Endodermal cell (in vitro differentiated cells): ENCODE results near the gene ZBED2. TPM values are rescaled to one million over a fixed set of nuclear protein-coding genes. Genes with fewer than 3 reads are reported as not detected.

ENCODE experiments used
- DNase-seq: peaks from one replicate; pipeline ENCODE4 v3.0.0-alpha.2; 2017
- H3K27ac ChIP-seq: 2 replicates; pipeline ENCODE4 v1.5.1; 2013; ENCODE audit warnings: mild to moderate bottlenecking, low read depth, low read length, moderate library complexity
- H3K27me3 ChIP-seq: 2 replicates; pipeline ENCODE4 v1.6.1; 2013; ENCODE audit warnings: mild to moderate bottlenecking, low read length, moderate library complexity; ENCODE audit not compliant: insufficient read depth, control insufficient read depth, poor library complexity, severe bottlenecking
- H3K36me3 ChIP-seq: 2 replicates; pipeline ENCODE4 v1.7.0; 2013; ENCODE audit warnings: mild to moderate bottlenecking, low read length, moderate library complexity; ENCODE audit not compliant: control insufficient read depth, insufficient read depth
- H3K4me1 ChIP-seq: one replicate; pipeline ENCODE4 v1.7.0; 2013; ENCODE audit warnings: low read length; ENCODE audit not compliant: control insufficient read depth, insufficient read depth
- H3K4me3 ChIP-seq: 2 replicates; pipeline ENCODE4 v1.5.1; 2013; ENCODE audit warnings: mild to moderate bottlenecking, low read length, moderate library complexity
- H3K9ac ChIP-seq: 2 replicates; pipeline ENCODE4 v1.6.1; 2013; ENCODE audit warnings: mild to moderate bottlenecking, low read length, moderate library complexity; ENCODE audit not compliant: poor library complexity, severe bottlenecking; ENCODE audit errors: extremely low read depth
- H3K9me3 ChIP-seq: 2 replicates; pipeline ENCODE4 v1.6.1; 2013; ENCODE audit warnings: mild to moderate bottlenecking, low read length, moderate library complexity; ENCODE audit not compliant: control insufficient read depth
- H3K27ac Mint-ChIP-seq: 2 replicates; pipeline ENCODE4 v1.8.0; 2020; ENCODE audit warnings: mixed read lengths
- H3K27me3 Mint-ChIP-seq: 2 replicates; pipeline ENCODE4 v1.8.0; 2021; ENCODE audit warnings: mild to moderate bottlenecking, mixed read lengths; ENCODE audit not compliant: insufficient read depth
- H3K36me3 Mint-ChIP-seq: 2 replicates; pipeline ENCODE4 v1.8.0; 2020; ENCODE audit warnings: low read depth, mixed read lengths
- H3K4me1 Mint-ChIP-seq: 2 replicates; pipeline ENCODE4 v1.8.0; 2020; ENCODE audit warnings: mixed read lengths
- H3K4me3 Mint-ChIP-seq: 2 replicates; pipeline ENCODE4 v1.8.0; 2020; ENCODE audit warnings: mild to moderate bottlenecking, moderate library complexity, mixed read lengths
- H3K9me3 Mint-ChIP-seq: 2 replicates; pipeline ENCODE4 v1.8.0; 2020; ENCODE audit warnings: mild to moderate bottlenecking, mixed read lengths
- CTCF ChIP-seq: fragments of 200-600 bp; sonication (generic); conservative IDR thresholded peaks from 2 replicates; pipeline ENCODE4 v1.5.0; 2021; ENCODE audit warnings: antibody characterized with exemption, mild to moderate bottlenecking
- WGBS, 2 experiments: methylation state at CpG; one replicate each; pipeline versions ENCODE4 v1.1.5 to v1.1.7; 2013; ENCODE audit warnings: missing lambda C conversion rate in 2 of 2, mixed read lengths in 1 of 2; ENCODE audit not compliant: insufficient coverage in 1 of 2, insufficient read length in 1 of 2; 5-methylcytosine and 5-hydroxymethylcytosine counted together
- total RNA-seq, 2 donors: library from RNA; stranded (reverse); fragmentation: NEBNext Ultra II Directional in 1 of 2; extraction: Animal tissue kit (Norgen Biotek cat#: 25700) in 1 of 2; gene quantifications; 2 replicates in 1 of 2; 3 replicates in 1 of 2; pipeline ENCODE4 v1.2.1, GENCODE V29; 2021

ZBED2 gene
- total RNA-seq, 2 donors from 2014 or later = not detected

GRCh38 chr3:111590143-111590491 is 5.0 kb downstream of the ZBED2 start:
- Mint-ChIP-seq H3K4me3 (no peak overlapping the region), H3K9me3 (peaks cover 4% of the 10 kb centered on the region), H3K27ac (no peak overlapping the region), H3K36me3 (no peaks in the 10 kb centered on the region), H3K27me3 (no peaks in the 10 kb centered on the region), H3K4me1 (no peaks in the 10 kb centered on the region)
- H3K9me3 ChIP-seq = no peaks in the 10 kb centered on the region
- H3K4me3 ChIP-seq = no peak overlapping the region
- no peak for TF ChIP-seq CTCF
- no peak for DNase-seq
- no peak overlapping the region for H3K27ac ChIP-seq
- no peaks in the 10 kb centered on the region for H3K27me3 ChIP-seq
- H3K36me3 ChIP-seq = no peaks in the 10 kb centered on the region
- H3K4me1 ChIP-seq = no peaks in the 10 kb centered on the region
- H3K9ac ChIP-seq = no peak overlapping the region
- 78% methylated on average over 1 of the region's 1 CpG; no CpG with 5 or more reads in 1 of the 2 experiments for WGBS, 2 experiments

GRCh38 chr3:111589303-111590142 is 5.6 kb downstream of the ZBED2 start:
- 95% methylated on average over 2 of the region's 2 CpGs; no CpG with 5 or more reads in 1 of the 2 experiments for WGBS, 2 experiments
- Histone ChIP-seq H3K4me3 (no peak overlapping the region), H3K27ac (no peak overlapping the region), H3K9ac (no peak overlapping the region), H3K4me1 (no peaks in the 10 kb centered on the region), H3K27me3 (no peaks in the 10 kb centered on the region), H3K9me3 (no peaks in the 10 kb centered on the region), H3K36me3 (no peaks in the 10 kb centered on the region)
- Mint-ChIP-seq H3K4me3 (no peak overlapping the region), H3K27me3 (no peaks in the 10 kb centered on the region), H3K4me1 (no peaks in the 10 kb centered on the region), H3K27ac (no peak overlapping the region), H3K9me3 (peaks cover 4% of the 10 kb centered on the region), H3K36me3 (no peaks in the 10 kb centered on the region)
- no peak for DNase-seq
- TF ChIP-seq CTCF = no peak

GRCh38 chr3:111588527-111588926 is 6.6 kb downstream of the ZBED2 start:
- Histone ChIP-seq H3K36me3 (no peaks in the 10 kb centered on the region), H3K9ac (no peak overlapping the region), H3K9me3 (no peaks in the 10 kb centered on the region), H3K27ac (no peak overlapping the region), H3K4me1 (no peaks in the 10 kb centered on the region), H3K27me3 (no peaks in the 10 kb centered on the region), H3K4me3 (no peak overlapping the region)
- H3K27me3 Mint-ChIP-seq = no peaks in the 10 kb centered on the region
- no peak for DNase-seq
- no peaks in the 10 kb centered on the region for H3K4me1 Mint-ChIP-seq
- H3K4me3 Mint-ChIP-seq = no peak overlapping the region
- peaks cover 8% of the 10 kb centered on the region for H3K9me3 Mint-ChIP-seq
- no peaks in the 10 kb centered on the region for H3K36me3 Mint-ChIP-seq
- no peak for TF ChIP-seq CTCF
- no peak overlapping the region for H3K27ac Mint-ChIP-seq
